Hypothalamus (tissue), 51 donors: Measurements from ENCODE around the gene TBC1D19.
"Not testable (repeated sequence)": the region's sequence is repeated elsewhere in the genome, so short reads cannot be mapped to it uniquely, and the experiment has no call there.

ENCODE experiments used
- DNase-seq, 51 donors: peaks; one replicate each; lab custom pipeline; 2025; lab: John Stamatoyannopoulos, UW

TBC1D19 gene

GRCh38 chr4:26596843-26597242, 13.0 kb downstream of the TBC1D19 start:
- no peak for DNase-seq

GRCh38 chr4:26601204-26601603, 17.3 kb downstream of the TBC1D19 start:
- DNase-seq, result no peak

GRCh38 chr4:26607776-26608175, 23.9 kb downstream of the TBC1D19 start:
- DNase-seq, result no peak

GRCh38 chr4:26609391-26609790, 25.5 kb downstream of the TBC1D19 start:
- no peak for DNase-seq

- no peak for DNase-seq
Measured at GRCh38 chr4:26609868-26610267, 26.0 kb downstream of the TBC1D19 start.

GRCh38 chr4:26611372-26611771, 27.5 kb downstream of the TBC1D19 start:
- no peak for DNase-seq

- DNase-seq, result no peak
Measured at GRCh38 chr4:26611885-26612284, 28.0 kb downstream of the TBC1D19 start.

- DNase-seq, result no peak
Measured at GRCh38 chr4:26613237-26613636, 29.4 kb downstream of the TBC1D19 start.

GRCh38 chr4:26613735-26614134, 29.9 kb downstream of the TBC1D19 start:
- no peak for DNase-seq

GRCh38 chr4:26619784-26620183, 35.9 kb downstream of the TBC1D19 start:
- DNase-seq, result no peak

- DNase-seq, result no peak
Measured at GRCh38 chr4:26621366-26621765, 37.5 kb downstream of the TBC1D19 start.

- no peak for DNase-seq
Measured at GRCh38 chr4:26622913-26623312, 39.0 kb downstream of the TBC1D19 start.

GRCh38 chr4:26626658-26627057, 42.8 kb downstream of the TBC1D19 start:
- not testable (repeated sequence) for DNase-seq

- DNase-seq, result no peak
Measured at GRCh38 chr4:26632916-26633315, 49.0 kb downstream of the TBC1D19 start.

GRCh38 chr4:26634237-26634636, 50.4 kb downstream of the TBC1D19 start:
- no peak for DNase-seq

GRCh38 chr4:26636458-26636857, 52.6 kb downstream of the TBC1D19 start:
- no peak for DNase-seq

GRCh38 chr4:26640639-26641038, 56.8 kb downstream of the TBC1D19 start:
- DNase-seq, result not testable (repeated sequence)

- no peak for DNase-seq
Measured at GRCh38 chr4:26647523-26648224, 63.8 kb downstream of the TBC1D19 start.

- DNase-seq, result no peak
Measured at GRCh38 chr4:26648260-26648659, 64.4 kb downstream of the TBC1D19 start.

- no peak for DNase-seq
Measured at GRCh38 chr4:26660261-26660660, 76.4 kb downstream of the TBC1D19 start.

GRCh38 chr4:26663888-26664287, 80.0 kb downstream of the TBC1D19 start:
- no peak for DNase-seq

GRCh38 chr4:26670903-26671537, 87.1 kb downstream of the TBC1D19 start:
- no peak for DNase-seq
